GM12872 (cell line): ENCODE measurements around the gene CORO6.

Experiments used
- TF ChIP-seq, protein P1 (sequence below): IDR thresholded peaks from 3 replicates; pipeline ENCODE4 v1.5.1; 2011; ENCODE audit warnings: low read depth, mild to moderate bottlenecking, low read length, moderate library complexity; ENCODE audit not compliant: insufficient read depth

CORO6 gene

DNA sequence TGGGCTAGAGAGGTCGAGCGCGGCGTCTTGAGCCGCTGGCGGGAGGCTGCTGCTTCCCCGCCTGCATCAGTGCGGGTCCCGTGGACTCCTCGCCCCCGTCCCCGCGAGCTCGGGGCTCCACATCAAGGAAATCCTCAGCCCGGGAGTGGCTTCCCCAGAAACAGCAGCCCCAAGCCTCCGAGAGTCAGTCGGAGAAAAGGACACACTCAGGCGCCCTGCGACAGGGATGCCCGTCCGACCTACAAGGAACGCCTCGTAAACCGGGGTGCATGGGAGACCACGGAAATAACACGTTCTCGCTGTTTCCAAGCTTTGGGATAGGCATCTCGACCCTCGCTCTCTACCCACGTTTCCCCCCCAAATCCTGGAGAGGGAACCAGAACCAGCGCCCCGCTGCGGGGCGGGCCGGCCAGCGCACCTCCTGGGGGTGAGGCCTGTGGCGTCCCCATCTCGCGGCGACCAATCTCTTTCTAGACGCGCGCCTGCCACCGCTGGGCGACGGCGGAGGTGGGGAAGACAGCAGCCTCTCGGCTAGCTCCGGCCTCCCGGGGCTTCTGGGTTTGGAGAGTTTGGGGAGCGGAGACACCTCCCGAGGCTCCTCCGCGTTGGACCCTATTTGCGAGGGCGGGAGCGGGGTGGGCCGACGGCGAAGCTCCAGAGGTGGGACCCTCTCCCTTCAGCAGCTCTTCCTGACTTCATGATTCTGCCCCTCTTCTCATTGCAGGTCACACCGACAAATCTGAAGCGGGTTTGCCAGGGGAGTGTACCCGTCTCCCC lies 55.0 kb downstream of the CORO6 start:
- TF ChIP-seq, protein P1, sequence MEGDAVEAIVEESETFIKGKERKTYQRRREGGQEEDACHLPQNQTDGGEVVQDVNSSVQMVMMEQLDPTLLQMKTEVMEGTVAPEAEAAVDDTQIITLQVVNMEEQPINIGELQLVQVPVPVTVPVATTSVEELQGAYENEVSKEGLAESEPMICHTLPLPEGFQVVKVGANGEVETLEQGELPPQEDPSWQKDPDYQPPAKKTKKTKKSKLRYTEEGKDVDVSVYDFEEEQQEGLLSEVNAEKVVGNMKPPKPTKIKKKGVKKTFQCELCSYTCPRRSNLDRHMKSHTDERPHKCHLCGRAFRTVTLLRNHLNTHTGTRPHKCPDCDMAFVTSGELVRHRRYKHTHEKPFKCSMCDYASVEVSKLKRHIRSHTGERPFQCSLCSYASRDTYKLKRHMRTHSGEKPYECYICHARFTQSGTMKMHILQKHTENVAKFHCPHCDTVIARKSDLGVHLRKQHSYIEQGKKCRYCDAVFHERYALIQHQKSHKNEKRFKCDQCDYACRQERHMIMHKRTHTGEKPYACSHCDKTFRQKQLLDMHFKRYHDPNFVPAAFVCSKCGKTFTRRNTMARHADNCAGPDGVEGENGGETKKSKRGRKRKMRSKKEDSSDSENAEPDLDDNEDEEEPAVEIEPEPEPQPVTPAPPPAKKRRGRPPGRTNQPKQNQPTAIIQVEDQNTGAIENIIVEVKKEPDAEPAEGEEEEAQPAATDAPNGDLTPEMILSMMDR = peak; percentile 75

DNA sequence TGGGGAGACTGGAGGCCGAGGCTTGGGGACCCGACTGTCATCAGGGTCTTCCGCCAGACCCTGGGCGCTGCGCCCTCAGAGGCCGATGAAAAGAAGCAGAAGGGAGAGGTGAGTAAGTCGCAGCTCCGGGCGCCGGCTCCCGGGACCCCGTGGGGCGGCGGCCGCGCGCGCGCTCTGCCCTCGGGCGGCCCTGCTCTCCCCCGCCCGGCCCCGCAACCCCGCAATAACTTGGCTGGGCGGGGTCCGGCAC lies 55.5 kb downstream of the CORO6 start:
- TF ChIP-seq, protein P1 = no peak

DNA sequence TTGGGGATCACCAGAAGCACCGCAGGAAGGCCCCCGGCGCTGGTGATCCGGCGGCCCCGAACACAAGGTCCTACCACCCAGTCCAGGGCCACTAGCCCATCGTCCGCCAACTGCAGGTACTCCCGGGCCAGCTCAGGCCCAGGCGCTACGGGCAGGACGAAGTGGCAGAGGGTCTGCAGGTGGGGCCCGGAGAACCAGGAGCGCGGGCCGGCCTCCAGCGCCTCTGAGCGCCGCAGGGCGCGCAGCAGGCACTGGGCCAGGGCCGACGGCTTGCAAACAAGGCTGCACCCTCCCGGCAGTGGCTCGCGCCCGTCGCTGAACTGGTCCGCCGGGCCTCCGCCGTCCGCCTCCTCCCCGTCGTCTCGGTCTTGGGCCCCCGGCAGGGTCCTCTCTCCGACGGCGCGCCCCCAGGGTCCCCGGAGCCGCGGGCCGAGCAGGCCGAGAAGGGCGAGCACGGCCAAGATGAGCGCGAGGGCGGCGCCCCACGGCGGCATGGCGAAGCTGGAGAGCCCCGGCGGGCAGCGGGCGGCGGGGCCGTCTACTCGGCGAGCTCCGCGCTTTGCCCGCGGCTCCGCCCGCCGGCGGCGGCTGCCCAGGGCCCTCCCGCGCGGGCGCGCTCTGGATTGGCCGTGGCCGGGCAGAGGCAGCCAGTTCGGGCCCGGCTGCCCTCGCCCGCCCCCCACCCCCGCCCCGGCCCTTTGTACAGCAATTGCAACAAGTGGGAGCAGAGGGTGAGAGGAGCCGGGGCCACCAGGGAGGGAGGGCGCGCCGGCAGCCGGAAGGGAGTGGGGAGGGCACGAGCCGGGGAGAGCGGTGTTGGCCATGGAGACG lies 56.0 kb downstream of the CORO6 start, which contains the start of gene ABHD15:
Gene ABHD15 (minus strand): TSS at position 565 of the 831 bp plus-strand sequence. CDS start 71 bp downstream, at position 494.
- TF ChIP-seq, protein P1 = peak; percentile 3; the same call in 1 of the 3 replicates

DNA sequence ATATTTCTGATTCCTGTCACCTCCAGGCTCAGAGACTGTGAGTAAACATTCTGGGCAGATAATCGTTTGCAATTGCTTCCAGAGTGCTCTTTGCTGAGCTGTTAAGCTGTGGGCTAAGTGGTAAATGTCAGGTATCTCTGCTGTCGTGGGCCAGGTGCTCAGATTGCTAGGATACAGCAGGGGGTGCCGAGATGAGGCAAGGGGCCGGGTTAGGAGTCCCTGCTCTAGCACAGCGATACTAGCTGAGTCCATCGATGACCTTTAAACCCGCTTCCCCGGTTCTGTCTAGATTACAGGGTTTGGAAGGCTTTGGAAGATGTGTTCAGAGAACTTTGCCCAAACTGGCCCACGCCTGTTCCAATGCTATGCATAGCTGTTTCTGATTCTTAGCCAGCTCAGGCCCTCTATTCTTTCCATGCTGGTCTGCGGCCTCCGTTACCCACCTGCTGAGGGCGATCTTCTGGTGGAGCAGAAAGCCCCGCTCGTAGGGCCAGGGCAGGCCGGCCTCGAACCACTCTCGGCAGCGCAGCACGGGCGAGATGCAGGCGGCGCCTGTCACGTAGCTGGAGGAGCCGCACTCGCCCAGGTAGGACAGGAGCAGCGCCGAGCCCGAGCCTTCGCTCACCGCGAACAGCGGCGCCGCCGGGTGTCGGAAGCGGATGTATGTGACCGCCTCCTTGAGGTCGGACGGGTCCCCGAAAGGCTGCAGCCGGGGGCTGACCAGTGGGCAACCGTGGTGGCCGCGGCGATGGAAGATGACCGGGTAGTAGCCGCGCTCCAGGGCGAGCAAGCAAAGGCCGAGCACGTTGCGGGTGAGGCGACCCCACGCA lies 56.9 kb downstream of the CORO6 start:
- TF ChIP-seq, protein P1 = peak; percentile 27
